GM19043 (cell line): ENCODE measurements around the gene C4A.
"Not testable (repeated sequence)": the region's sequence is repeated elsewhere in the genome, so short reads cannot be mapped to it uniquely, and the experiment has no call there.

Experiments
- ATAC-seq: cut with Tn5 transposase; IDR thresholded peaks from one replicate; pipeline ENCODE4 v1.9.1; 2021; ENCODE audit warnings: low read depth; ENCODE audit not compliant: unreplicated experiment

C4A gene

DNA sequence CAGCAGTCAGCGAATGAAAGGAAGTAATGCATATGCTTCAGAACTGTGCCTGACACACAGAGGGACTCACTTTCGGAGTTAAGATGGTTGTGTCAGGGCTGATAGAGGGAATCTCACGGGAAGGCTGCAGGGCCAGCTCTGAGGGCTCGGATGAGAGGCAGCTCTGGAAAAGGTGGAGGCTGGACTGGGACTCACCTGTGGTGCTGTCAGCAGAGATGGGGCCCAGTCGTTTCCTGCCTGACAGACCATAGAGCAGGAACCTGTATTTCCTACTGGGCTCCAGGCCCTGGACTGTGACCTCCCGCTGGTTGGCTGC is 65.6 kb downstream of the C4A start:
- no peak for ATAC-seq

DNA sequence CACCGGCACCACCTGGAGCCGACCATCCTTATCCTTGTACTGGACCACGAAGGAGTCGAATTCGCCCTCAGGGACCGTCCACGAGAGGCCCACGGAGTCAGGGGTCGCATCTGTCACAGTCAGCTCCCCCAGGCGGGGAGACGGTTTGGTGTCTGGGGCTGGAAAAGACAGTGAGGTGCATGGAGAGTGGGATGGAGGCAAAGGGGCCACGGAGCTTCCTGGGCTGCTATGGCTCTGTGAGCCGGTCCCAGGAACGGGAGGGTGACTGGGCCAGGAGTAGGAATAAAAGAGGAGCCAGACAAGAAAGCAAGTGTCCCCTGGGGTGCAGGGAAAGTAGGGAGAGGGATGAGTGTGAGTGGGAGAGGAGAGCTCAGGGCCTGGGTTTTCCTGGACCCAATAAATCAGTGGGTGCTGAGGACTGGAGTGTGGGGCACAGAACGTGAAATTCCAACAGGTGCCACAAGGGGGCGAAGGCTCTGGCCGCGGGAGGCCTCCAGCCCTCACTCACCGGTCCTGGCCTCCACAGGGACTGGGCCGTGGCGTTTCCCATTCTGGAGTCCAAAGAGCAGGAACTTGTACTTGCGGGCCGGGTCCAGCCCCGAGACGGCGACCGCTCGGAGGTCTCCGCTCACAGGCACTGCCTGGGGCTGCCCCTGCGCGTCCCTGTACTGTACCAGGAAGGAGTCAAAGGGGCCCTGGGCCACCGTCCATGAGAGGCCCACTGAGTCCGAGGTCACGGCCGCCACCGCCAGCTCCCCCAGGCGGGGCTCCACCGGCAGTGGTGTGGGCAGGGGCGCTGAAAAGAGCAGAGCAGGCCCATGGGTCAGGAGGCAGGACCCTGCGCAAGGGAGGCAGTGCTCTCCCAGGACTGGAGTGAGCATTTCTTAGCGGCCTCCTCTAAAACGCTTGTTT is 66.3 kb downstream of the C4A start:
- ATAC-seq, result no peak

DNA sequence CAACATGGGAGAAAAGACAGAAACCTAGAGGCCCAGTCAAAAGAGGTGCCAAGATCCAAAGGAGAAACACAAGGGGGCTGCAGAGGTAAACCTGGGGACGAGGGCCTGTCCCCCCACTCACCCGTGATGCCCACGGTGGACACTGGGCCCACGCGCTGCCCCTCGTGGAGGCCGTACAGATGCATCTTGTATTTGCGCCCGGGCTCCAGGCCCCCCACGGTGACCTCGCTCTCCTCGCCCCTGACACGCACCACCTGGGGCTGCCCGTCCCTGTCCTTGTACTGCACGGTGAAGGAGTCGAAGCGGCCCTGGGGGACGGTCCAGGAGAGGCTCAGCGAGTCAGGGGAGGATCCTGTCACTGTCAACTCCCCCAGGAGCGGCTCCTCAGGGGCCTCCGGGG is 67.3 kb downstream of the C4A start:
- not testable (repeated sequence) for ATAC-seq

DNA sequence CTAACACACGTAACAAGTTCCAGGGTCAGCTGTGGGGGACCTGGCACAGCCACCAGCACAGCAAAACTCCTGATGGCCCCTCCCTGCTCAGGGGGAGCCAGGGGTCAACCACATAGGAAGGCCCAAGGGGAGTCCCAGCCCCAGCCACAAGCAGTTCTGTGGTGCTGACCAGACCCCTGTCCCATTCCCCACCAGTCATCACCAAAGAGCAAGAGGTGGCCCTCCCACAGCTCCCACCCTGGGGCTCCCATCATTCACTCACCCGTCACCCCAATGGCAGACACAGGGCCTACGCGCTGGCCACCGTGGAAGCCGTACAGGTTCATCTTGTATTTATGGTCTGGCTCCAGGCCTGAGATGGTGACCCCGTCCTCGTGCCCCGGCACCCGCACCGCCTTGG is 67.9 kb downstream of the C4A start:
- not testable (repeated sequence) for ATAC-seq

DNA sequence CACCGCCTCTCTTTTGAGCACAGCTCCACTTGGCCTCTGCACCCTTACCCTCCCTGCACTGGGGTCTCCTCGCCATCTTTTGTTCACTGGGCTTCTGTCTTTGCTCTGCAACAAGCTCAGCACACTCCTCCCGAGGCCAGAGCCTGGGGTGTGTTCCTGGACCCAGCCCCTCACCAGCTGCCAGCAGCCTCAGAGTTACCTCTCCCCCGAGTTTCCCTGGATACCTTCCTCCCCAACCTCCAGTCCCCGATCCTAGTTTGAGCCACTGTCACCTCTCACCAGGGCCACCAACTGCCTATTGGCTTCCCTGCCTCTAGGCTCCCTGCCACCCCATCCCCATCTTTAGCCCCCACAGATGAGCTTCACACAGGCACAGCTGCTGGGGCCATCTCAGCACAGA is 68.7 kb downstream of the C4A start:
- no peak for ATAC-seq
